Activated naive CD8-positive, alpha-beta T cell treated with anti-CD3 and anti-CD28 coated beads, Interleukin-2, amount 10 ng/mL, durations not matched to agents 7 days and 5 days (primary cell): ENCODE data around the gene KCNQ5. TPM values are rescaled to one million over a fixed set of nuclear protein-coding genes. Genes with fewer than 3 reads are reported as not detected.

Experiments
- ATAC-seq: fragments of 150-1000 bp; cut with Tn5 transposase; one replicate; pipeline ENCODE4 v1.10.0; 2021; ENCODE audit warnings: low read depth, moderate library complexity
- POLR2A ChIA-PET: fragments of 350-600 bp; sonication (Branson Sonifier 250); formaldehyde crosslinking; loops from one replicate; lab custom pipeline; 2021; ENCODE audit warnings: antibody characterized with exemption; lab: Charles Lee
- DNase-seq: peaks from one replicate; pipeline ENCODE4 v3.0.0; 2021
- H3K27ac Mint-ChIP-seq: one replicate; pipeline ENCODE4 v1.8.0; 2022; ENCODE audit warnings: mild to moderate bottlenecking, mixed read lengths
- H3K27me3 Mint-ChIP-seq: one replicate; pipeline ENCODE4 v1.8.0; 2022; ENCODE audit warnings: mild to moderate bottlenecking, moderate library complexity, mixed read lengths
- H3K36me3 Mint-ChIP-seq: one replicate; pipeline ENCODE4 v1.8.0; 2021; ENCODE audit warnings: mild to moderate bottlenecking, mixed read lengths
- H3K4me1 Mint-ChIP-seq: one replicate; pipeline ENCODE4 v1.8.0; 2021; ENCODE audit warnings: mixed read lengths
- H3K4me3 Mint-ChIP-seq: one replicate; pipeline ENCODE4 v1.8.0; 2022; ENCODE audit warnings: mild to moderate bottlenecking, moderate library complexity, mixed read lengths
- H3K9me3 Mint-ChIP-seq: one replicate; pipeline ENCODE4 v1.8.0; 2021; ENCODE audit warnings: mixed read lengths
- total RNA-seq, 2 experiments: library from RNA; stranded (reverse); gene quantifications; one replicate each; pipeline ENCODE4 v1.2.3, GENCODE V29; 2021

KCNQ5 gene
- total RNA-seq, 2 experiments from 2014 or later, result 4.3 to 5.1 TPM

GRCh38 chr6:72916906-72917305, 295.0 kb downstream of the KCNQ5 start:
- POLR2A ChIA-PET, result no interaction called here
- no peaks in the 10 kb centered on the region for H3K9me3 Mint-ChIP-seq
- no peaks in the 10 kb centered on the region for H3K36me3 Mint-ChIP-seq
- DNase-seq (no peak), ATAC-seq (no peak)
- no peaks in the 10 kb centered on the region for H3K27me3 Mint-ChIP-seq
- H3K4me1 Mint-ChIP-seq, result no peaks in the 10 kb centered on the region
- no peak overlapping the region for H3K4me3 Mint-ChIP-seq
- no peak overlapping the region for H3K27ac Mint-ChIP-seq

GRCh38 chr6:72922401-72922800, 300.5 kb downstream of the KCNQ5 start:
- H3K36me3 Mint-ChIP-seq, result peaks cover 2% of the 10 kb centered on the region
- H3K27ac Mint-ChIP-seq, result no peak overlapping the region
- POLR2A ChIA-PET, result no interaction called here
- DNase-seq (no peak), ATAC-seq (no peak)
- H3K27me3 Mint-ChIP-seq, result no peaks in the 10 kb centered on the region
- H3K4me1 Mint-ChIP-seq, result no peaks in the 10 kb centered on the region
- no peaks in the 10 kb centered on the region for H3K9me3 Mint-ChIP-seq
- H3K4me3 Mint-ChIP-seq, result no peak overlapping the region

GRCh38 chr6:72925136-72925535, 303.3 kb downstream of the KCNQ5 start:
- POLR2A ChIA-PET, result no interaction called here
- Mint-ChIP-seq H3K36me3 (peaks cover 2% of the 10 kb centered on the region), H3K27ac (no peak overlapping the region), H3K4me3 (no peak overlapping the region), H3K27me3 (no peaks in the 10 kb centered on the region), H3K9me3 (no peaks in the 10 kb centered on the region), H3K4me1 (no peaks in the 10 kb centered on the region)
- DNase-seq (no peak), ATAC-seq (no peak)

- H3K4me3 Mint-ChIP-seq, result no peak overlapping the region
- H3K4me1 Mint-ChIP-seq, result no peaks in the 10 kb centered on the region
- H3K36me3 Mint-ChIP-seq, result no peaks in the 10 kb centered on the region
- DNase-seq, result no peak
- no peak for ATAC-seq
- no peaks in the 10 kb centered on the region for H3K9me3 Mint-ChIP-seq
- H3K27me3 Mint-ChIP-seq, result no peaks in the 10 kb centered on the region
- POLR2A ChIA-PET, result no interaction called here
- H3K27ac Mint-ChIP-seq, result no peak overlapping the region
These were observed 308.8 kb downstream of the KCNQ5 start for GRCh38 chr6:72930556-72931132.

- no peaks in the 10 kb centered on the region for H3K9me3 Mint-ChIP-seq
- no peak overlapping the region for H3K4me3 Mint-ChIP-seq
- ATAC-seq (no peak), DNase-seq (no peak)
- H3K27ac Mint-ChIP-seq, result no peak overlapping the region
- no peaks in the 10 kb centered on the region for H3K27me3 Mint-ChIP-seq
- no peaks in the 10 kb centered on the region for H3K4me1 Mint-ChIP-seq
- no peaks in the 10 kb centered on the region for H3K36me3 Mint-ChIP-seq
- POLR2A ChIA-PET, result no interaction called here
These were observed 309.5 kb downstream of the KCNQ5 start for GRCh38 chr6:72931325-72931887.

GRCh38 chr6:72933233-72933632, 311.4 kb downstream of the KCNQ5 start:
- Mint-ChIP-seq H3K36me3 (no peaks in the 10 kb centered on the region), H3K27me3 (no peaks in the 10 kb centered on the region), H3K4me3 (no peak overlapping the region), H3K27ac (no peak overlapping the region), H3K9me3 (peaks cover 2% of the 10 kb centered on the region), H3K4me1 (no peaks in the 10 kb centered on the region)
- ATAC-seq (no peak), DNase-seq (no peak)
- POLR2A ChIA-PET, result no interaction called here

GRCh38 chr6:72936766-72937559, 315.1 kb downstream of the KCNQ5 start:
- POLR2A ChIA-PET, result no interaction called here
- peaks cover 2% of the 10 kb centered on the region for H3K9me3 Mint-ChIP-seq
- no peaks in the 10 kb centered on the region for H3K27me3 Mint-ChIP-seq
- DNase-seq (no peak), ATAC-seq (no peak)
- H3K36me3 Mint-ChIP-seq, result no peaks in the 10 kb centered on the region
- H3K4me1 Mint-ChIP-seq, result no peaks in the 10 kb centered on the region
- no peak overlapping the region for H3K27ac Mint-ChIP-seq
- H3K4me3 Mint-ChIP-seq, result no peak overlapping the region

GRCh38 chr6:72938104-72938503, 316.2 kb downstream of the KCNQ5 start:
- POLR2A ChIA-PET, result no interaction called here
- no peak for ATAC-seq

GRCh38 chr6:72939004-72939403, 317.1 kb downstream of the KCNQ5 start:
- Mint-ChIP-seq H3K4me3 (no peak overlapping the region), H3K9me3 (peaks cover 2% of the 10 kb centered on the region), H3K27ac (no peak overlapping the region), H3K4me1 (no peaks in the 10 kb centered on the region), H3K27me3 (no peaks in the 10 kb centered on the region), H3K36me3 (no peaks in the 10 kb centered on the region)
- no peak for ATAC-seq
- POLR2A ChIA-PET, result no interaction called here
- no peak for DNase-seq

More at GRCh38 chr6:72938104-72938503, 316.2 kb downstream of the KCNQ5 start:
- H3K27me3 Mint-ChIP-seq, result no peaks in the 10 kb centered on the region
- DNase-seq, result no peak
- H3K9me3 Mint-ChIP-seq, result peaks cover 2% of the 10 kb centered on the region
- no peak overlapping the region for H3K27ac Mint-ChIP-seq
- no peak overlapping the region for H3K4me3 Mint-ChIP-seq
- H3K4me1 Mint-ChIP-seq, result no peaks in the 10 kb centered on the region
- H3K36me3 Mint-ChIP-seq, result no peaks in the 10 kb centered on the region

- H3K27ac Mint-ChIP-seq, result no peak overlapping the region
- H3K36me3 Mint-ChIP-seq, result no peaks in the 10 kb centered on the region
- peaks cover 2% of the 10 kb centered on the region for H3K9me3 Mint-ChIP-seq
- DNase-seq (no peak), ATAC-seq (no peak)
- POLR2A ChIA-PET, result no interaction called here
- H3K4me3 Mint-ChIP-seq, result no peak overlapping the region
- H3K27me3 Mint-ChIP-seq, result no peaks in the 10 kb centered on the region
- H3K4me1 Mint-ChIP-seq, result no peaks in the 10 kb centered on the region
These were observed 318.4 kb downstream of the KCNQ5 start for GRCh38 chr6:72940265-72940664.

GRCh38 chr6:72941263-72941662, 319.4 kb downstream of the KCNQ5 start:
- H3K4me3 Mint-ChIP-seq, result no peak overlapping the region
- ATAC-seq (no peak), DNase-seq (no peak)
- H3K27me3 Mint-ChIP-seq, result no peaks in the 10 kb centered on the region
- H3K9me3 Mint-ChIP-seq, result peaks cover 2% of the 10 kb centered on the region
- H3K36me3 Mint-ChIP-seq, result no peaks in the 10 kb centered on the region
- H3K4me1 Mint-ChIP-seq, result no peaks in the 10 kb centered on the region
- POLR2A ChIA-PET, result no interaction called here
- no peak overlapping the region for H3K27ac Mint-ChIP-seq

- H3K9me3 Mint-ChIP-seq, result peaks cover under 1% of the 10 kb centered on the region
- H3K36me3 Mint-ChIP-seq, result no peaks in the 10 kb centered on the region
- no peaks in the 10 kb centered on the region for H3K27me3 Mint-ChIP-seq
- ATAC-seq, result no peak
- H3K4me1 Mint-ChIP-seq, result no peaks in the 10 kb centered on the region
- no peak overlapping the region for H3K27ac Mint-ChIP-seq
- H3K4me3 Mint-ChIP-seq, result no peak overlapping the region
- DNase-seq, result no peak
- POLR2A ChIA-PET, result no interaction called here
These were observed 319.9 kb downstream of the KCNQ5 start for GRCh38 chr6:72941751-72942150.

- Mint-ChIP-seq H3K4me1 (no peaks in the 10 kb centered on the region), H3K27me3 (no peaks in the 10 kb centered on the region), H3K36me3 (no peaks in the 10 kb centered on the region), H3K27ac (no peak overlapping the region), H3K9me3 (no peaks in the 10 kb centered on the region), H3K4me3 (no peak overlapping the region)
- DNase-seq (no peak), ATAC-seq (no peak)
- POLR2A ChIA-PET, result no interaction called here
These were observed 321.8 kb downstream of the KCNQ5 start for GRCh38 chr6:72943699-72944098.

- no peaks in the 10 kb centered on the region for H3K27me3 Mint-ChIP-seq
- POLR2A ChIA-PET, result no interaction called here
- ATAC-seq (no peak), DNase-seq (no peak)
- no peak overlapping the region for H3K4me3 Mint-ChIP-seq
- H3K36me3 Mint-ChIP-seq, result no peaks in the 10 kb centered on the region
- H3K4me1 Mint-ChIP-seq, result no peaks in the 10 kb centered on the region
- no peaks in the 10 kb centered on the region for H3K9me3 Mint-ChIP-seq
- no peak overlapping the region for H3K27ac Mint-ChIP-seq
These were observed 322.8 kb downstream of the KCNQ5 start for GRCh38 chr6:72944660-72945059.
